ENCODE results near the gene CAPN5. TPM values are rescaled to one million over a fixed set of nuclear protein-coding genes. Genes with fewer than 3 reads are reported as not detected.

CAPN5 gene
- total and polyA plus RNA-seq, 2 experiments from 2014 or later, result 25.2 to 28.8 TPM

DNA sequence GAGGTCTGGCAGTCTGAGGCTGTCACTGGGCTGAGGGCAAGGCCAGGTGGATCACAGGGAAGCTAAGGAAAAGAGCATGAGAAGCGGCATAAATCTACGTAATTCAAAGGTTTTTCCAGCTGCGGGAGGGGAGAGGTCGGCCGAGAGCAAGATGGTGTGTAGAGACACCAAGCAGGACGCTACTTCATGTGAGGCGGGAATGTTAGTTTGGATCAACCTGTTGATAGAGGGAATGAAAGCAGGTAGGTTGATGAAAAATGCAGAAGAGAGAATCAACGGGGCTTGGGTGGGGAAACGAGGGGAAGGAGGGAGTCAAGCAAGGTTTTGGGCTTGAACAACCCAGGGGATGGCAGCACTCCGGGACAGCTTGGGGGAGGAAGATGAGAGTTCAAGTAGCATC is 29.7 kb upstream of the CAPN5 start:
- TF ChIP-seq EZH2phosphoT487 (IDR thresholded peaks at IDR 0.05; ENCODE audit: low read depth, severe bottlenecking, unreplicated experiment) (no peak), EZH2 (IDR thresholded peaks at IDR 0.05; ENCODE audit: borderline replicate concordance) (no peak)
- TF ChIP-seq, protein P1, sequence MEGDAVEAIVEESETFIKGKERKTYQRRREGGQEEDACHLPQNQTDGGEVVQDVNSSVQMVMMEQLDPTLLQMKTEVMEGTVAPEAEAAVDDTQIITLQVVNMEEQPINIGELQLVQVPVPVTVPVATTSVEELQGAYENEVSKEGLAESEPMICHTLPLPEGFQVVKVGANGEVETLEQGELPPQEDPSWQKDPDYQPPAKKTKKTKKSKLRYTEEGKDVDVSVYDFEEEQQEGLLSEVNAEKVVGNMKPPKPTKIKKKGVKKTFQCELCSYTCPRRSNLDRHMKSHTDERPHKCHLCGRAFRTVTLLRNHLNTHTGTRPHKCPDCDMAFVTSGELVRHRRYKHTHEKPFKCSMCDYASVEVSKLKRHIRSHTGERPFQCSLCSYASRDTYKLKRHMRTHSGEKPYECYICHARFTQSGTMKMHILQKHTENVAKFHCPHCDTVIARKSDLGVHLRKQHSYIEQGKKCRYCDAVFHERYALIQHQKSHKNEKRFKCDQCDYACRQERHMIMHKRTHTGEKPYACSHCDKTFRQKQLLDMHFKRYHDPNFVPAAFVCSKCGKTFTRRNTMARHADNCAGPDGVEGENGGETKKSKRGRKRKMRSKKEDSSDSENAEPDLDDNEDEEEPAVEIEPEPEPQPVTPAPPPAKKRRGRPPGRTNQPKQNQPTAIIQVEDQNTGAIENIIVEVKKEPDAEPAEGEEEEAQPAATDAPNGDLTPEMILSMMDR (IDR thresholded peaks at IDR 0.05; ENCODE audit: poor library complexity), result no peak
- no peaks in the 10 kb centered on the region for H4K20me1 ChIP-seq (ENCODE audit: insufficient read depth, poor library complexity, severe bottlenecking)
- H3K4me1 ChIP-seq (ENCODE audit: insufficient read depth), result peaks cover 9% of the 10 kb centered on the region
- no peaks in the 10 kb centered on the region for H3K36me3 ChIP-seq (replicated peaks; ENCODE audit: insufficient read depth, low read depth)
- no peak for DNase-seq (ENCODE audit: low spot score)
- H2AFZ ChIP-seq, result no peak overlapping the region
- H3K9me2 ChIP-seq (replicated peaks; ENCODE audit: insufficient read depth), result no peaks in the 10 kb centered on the region
- no peaks in the 10 kb centered on the region for H3K9me3 ChIP-seq (ENCODE audit: low read depth)
- H3K27ac ChIP-seq, result peak overlapping the region; percentile 2
- no peaks in the 10 kb centered on the region for H3K79me2 ChIP-seq
- WGBS (ENCODE audit: low lambda C conversion rate, missing lambda C conversion rate), result 76% methylated on average over 10 of the region's 10 CpGs
- peak overlapping the region; percentile 5 for H3K4me2 ChIP-seq
- H3K4me3 ChIP-seq, result no peak overlapping the region
- H3K27me3 ChIP-seq, result peaks cover 5% of the 10 kb centered on the region

DNA sequence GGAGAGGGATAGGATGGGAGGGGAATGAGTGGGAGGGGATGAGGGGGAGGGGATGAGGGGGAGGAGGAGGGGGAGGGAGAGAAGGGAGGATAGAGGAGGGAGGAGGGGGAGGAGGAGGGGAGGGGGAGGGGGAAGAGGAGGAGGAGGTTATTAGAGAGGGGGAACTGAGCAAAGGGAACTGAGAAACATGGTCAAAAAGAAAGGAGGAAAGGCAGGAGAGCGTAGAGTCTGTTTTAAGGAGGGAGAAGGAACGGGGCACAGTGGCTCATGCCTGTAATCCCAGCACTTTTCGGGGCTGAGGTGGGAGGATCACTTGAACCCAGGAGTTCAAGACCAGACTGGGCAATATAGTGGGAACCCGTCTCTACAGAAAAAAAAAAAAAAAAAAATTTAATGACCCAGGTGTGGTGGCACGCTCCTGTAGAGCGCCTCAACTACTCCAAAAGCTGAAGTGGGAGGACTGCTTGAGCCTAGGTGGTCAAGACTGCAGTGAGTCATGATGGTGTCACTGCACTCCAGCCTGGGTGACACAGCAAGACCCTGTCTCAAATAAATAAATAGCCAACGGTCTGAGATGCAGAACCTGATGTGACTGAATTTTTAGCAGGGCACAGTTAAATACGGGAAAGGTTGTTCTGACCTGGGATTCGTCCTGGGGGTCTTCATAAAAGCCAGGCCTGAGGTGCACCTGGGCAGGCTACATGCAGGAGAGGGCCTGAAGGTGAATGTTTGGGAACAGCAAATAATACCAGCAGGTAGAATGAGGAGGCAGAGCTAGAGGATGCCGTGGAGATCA is 28.5 kb upstream of the CAPN5 start:
- WGBS (ENCODE audit: low lambda C conversion rate, missing lambda C conversion rate), result 87% methylated on average over 9 of the region's 10 CpGs
- H3K36me3 ChIP-seq (replicated peaks; ENCODE audit: insufficient read depth, low read depth), result no peaks in the 10 kb centered on the region
- H3K4me2 ChIP-seq, result no peak overlapping the region
- no peaks in the 10 kb centered on the region for H3K9me3 ChIP-seq (ENCODE audit: low read depth)
- no peak for DNase-seq (ENCODE audit: low spot score)
- no peak overlapping the region for H3K4me3 ChIP-seq
- H3K4me1 ChIP-seq (ENCODE audit: insufficient read depth), result peaks cover 9% of the 10 kb centered on the region
- no peaks in the 10 kb centered on the region for H3K9me2 ChIP-seq (replicated peaks; ENCODE audit: insufficient read depth)
- H4K20me1 ChIP-seq (ENCODE audit: insufficient read depth, poor library complexity, severe bottlenecking), result no peaks in the 10 kb centered on the region
- no peak overlapping the region for H3K27ac ChIP-seq
- H3K79me2 ChIP-seq, result no peaks in the 10 kb centered on the region
- peaks cover 5% of the 10 kb centered on the region for H3K27me3 ChIP-seq
- TF ChIP-seq, protein P1 (IDR thresholded peaks at IDR 0.05; ENCODE audit: poor library complexity), result no peak
- TF ChIP-seq EZH2 (IDR thresholded peaks at IDR 0.05; ENCODE audit: borderline replicate concordance) (no peak), EZH2phosphoT487 (IDR thresholded peaks at IDR 0.05; ENCODE audit: low read depth, severe bottlenecking, unreplicated experiment) (no peak)
- no peak overlapping the region for H2AFZ ChIP-seq

DNA sequence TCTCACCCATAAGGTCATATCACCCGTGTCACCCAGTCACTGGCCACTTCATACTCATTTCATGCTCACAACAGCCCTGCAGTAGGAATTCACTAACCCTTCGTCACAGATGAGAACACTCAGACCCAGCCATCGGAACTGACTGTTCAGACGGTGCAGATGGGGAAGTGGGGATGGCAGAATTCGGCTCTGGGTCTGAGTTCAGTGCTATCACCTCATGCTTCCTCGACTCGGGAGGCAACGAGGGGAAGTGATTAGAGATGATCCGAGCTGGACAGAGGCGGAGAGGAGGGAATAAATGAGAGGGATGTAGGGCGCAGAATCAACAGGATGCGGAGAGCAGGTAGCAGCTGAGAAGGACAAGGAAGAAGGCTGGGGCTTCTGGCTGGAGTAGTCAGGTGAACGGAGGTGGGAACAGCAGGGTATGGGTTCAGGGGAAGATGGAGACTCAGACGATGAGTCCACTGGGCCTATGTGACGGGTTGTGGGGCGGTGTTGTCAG is 27.9 kb upstream of the CAPN5 start:
- Histone ChIP-seq H3K9me2 (replicated peaks; ENCODE audit: insufficient read depth) (no peaks in the 10 kb centered on the region), H2AFZ (no peak overlapping the region), H3K4me2 (no peak overlapping the region), H3K27me3 (peaks cover 5% of the 10 kb centered on the region), H3K79me2 (no peaks in the 10 kb centered on the region), H3K9me3 (ENCODE audit: low read depth) (no peaks in the 10 kb centered on the region), H3K27ac (no peak overlapping the region), H4K20me1 (ENCODE audit: insufficient read depth, poor library complexity, severe bottlenecking) (no peaks in the 10 kb centered on the region), H3K4me3 (no peak overlapping the region), H3K36me3 (replicated peaks; ENCODE audit: insufficient read depth, low read depth) (no peaks in the 10 kb centered on the region), H3K4me1 (ENCODE audit: insufficient read depth) (peaks cover 9% of the 10 kb centered on the region)
- 86% methylated on average over 15 of the region's 16 CpGs for WGBS (ENCODE audit: low lambda C conversion rate, missing lambda C conversion rate)
- no peak for DNase-seq (ENCODE audit: low spot score)
- no peak for TF ChIP-seq EZH2 (IDR thresholded peaks at IDR 0.05; ENCODE audit: borderline replicate concordance)
- no peak for TF ChIP-seq EZH2phosphoT487 (IDR thresholded peaks at IDR 0.05; ENCODE audit: low read depth, severe bottlenecking, unreplicated experiment)
- TF ChIP-seq, protein P1 (IDR thresholded peaks at IDR 0.05; ENCODE audit: poor library complexity), result no peak
